DOHH2 (cell line): ENCODE measurements around the gene PLPPR3.
"Not testable (repeated sequence)": the region's sequence is repeated elsewhere in the genome, so short reads cannot be mapped to it uniquely, and the experiment has no call there.

Experiments
- H3F3A ChIP-seq: fragments of 200-600 bp; sonication (generic), shearing (Covaris generic); 2 replicates; pipeline ENCODE4 v1.6.0; 2016; ENCODE audit warnings: antibody characterized with exemption, mild to moderate bottlenecking; ENCODE audit not compliant: control insufficient read depth, insufficient read depth
- H3K27ac ChIP-seq: fragments of 200-600 bp; sonication (generic); 2 replicates; pipeline ENCODE4 v1.5.1; 2014; ENCODE audit warnings: low read depth, mild to moderate bottlenecking, low read length, moderate library complexity
- H3K27me3 ChIP-seq: fragments of 200-600 bp; sonication (generic); 2 replicates; pipeline ENCODE4 v1.6.1; 2014; ENCODE audit warnings: mild to moderate bottlenecking, low read length, mixed read lengths; ENCODE audit not compliant: control insufficient read depth
- H3K36me3 ChIP-seq: fragments of 200-600 bp; sonication (generic); 2 replicates; pipeline ENCODE4 v1.6.1; 2014; ENCODE audit warnings: mild to moderate bottlenecking, low read length, moderate library complexity, mixed read lengths; ENCODE audit not compliant: control insufficient read depth
- H3K4me1 ChIP-seq: fragments of 200-600 bp; sonication (generic); 2 replicates; pipeline ENCODE4 v1.6.1; 2014; ENCODE audit warnings: mild to moderate bottlenecking, low read length, mixed read lengths; ENCODE audit not compliant: control insufficient read depth
- H3K4me2 ChIP-seq: fragments of 200-600 bp; sonication (generic); 2 replicates; pipeline ENCODE4 v1.6.0; 2014; ENCODE audit warnings: mild to moderate bottlenecking, low read length, moderate library complexity
- H3K4me3 ChIP-seq: fragments of 200-600 bp; sonication (generic); 2 replicates; pipeline ENCODE4 v1.5.1; 2014; ENCODE audit warnings: mild to moderate bottlenecking, low read length, mixed read lengths
- H3K79me2 ChIP-seq: fragments of 200-600 bp; sonication (generic); 2 replicates; pipeline ENCODE4 v1.6.1; 2014; ENCODE audit warnings: mild to moderate bottlenecking, low read length, mixed read lengths; ENCODE audit not compliant: control insufficient read depth
- H3K9me2 ChIP-seq: fragments of 200-600 bp; sonication (generic); replicated peaks from 2 replicates; pipeline ENCODE4 v1.6.1; 2014; ENCODE audit warnings: mild to moderate bottlenecking, low read length, mixed read lengths; ENCODE audit not compliant: control insufficient read depth
- H3K9me3 ChIP-seq: fragments of 200-600 bp; sonication (generic); 2 replicates; pipeline ENCODE4 v1.6.1; 2014; ENCODE audit warnings: antibody characterized with exemption, low read length, mixed read lengths; ENCODE audit not compliant: control insufficient read depth, insufficient read depth
- H4K20me1 ChIP-seq: fragments of 200-600 bp; sonication (generic); 2 replicates; pipeline ENCODE4 v1.6.0; 2014; ENCODE audit warnings: low read depth, mild to moderate bottlenecking, antibody characterized with exemption, low read length, moderate library complexity; ENCODE audit not compliant: control insufficient read depth, insufficient read depth
- EZH2phosphoT487 ChIP-seq: fragments of 200-600 bp; sonication (generic); IDR thresholded peaks from 2 replicates; pipeline ENCODE4 v1.6.1; 2017; ENCODE audit warnings: borderline replicate concordance, mild to moderate bottlenecking, antibody characterized with exemption, low read length, moderate library complexity, mixed read lengths
- TF ChIP-seq, protein P1 (sequence below): fragments of 200-600 bp; sonication (generic); IDR thresholded peaks from one replicate; pipeline ENCODE4 v1.5.1; 2014; ENCODE audit warnings: antibody characterized with exemption, mild to moderate bottlenecking, low read depth, low read length; ENCODE audit not compliant: poor library complexity, severe bottlenecking

Gene PLPPR3

DNA sequence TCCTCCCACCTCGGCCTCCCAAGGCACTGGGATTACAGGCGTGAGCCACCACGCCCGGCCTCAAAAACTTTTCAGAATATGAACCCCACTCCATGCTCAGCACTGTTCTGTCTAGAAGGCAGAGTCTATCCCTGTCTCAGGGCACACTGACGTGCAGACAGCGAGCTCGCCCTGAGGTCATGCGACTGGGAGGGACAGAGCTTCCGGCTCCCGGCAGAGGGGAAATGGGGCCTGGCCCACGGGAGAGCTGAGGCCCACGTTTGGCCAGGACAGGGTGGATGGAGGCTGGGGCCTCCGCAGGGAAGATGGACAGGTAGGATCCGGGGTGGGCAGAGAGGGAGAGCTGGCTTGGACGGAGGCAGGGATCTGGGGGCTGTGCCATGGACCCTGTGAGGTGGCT is 3.1 kb upstream of the PLPPR3 start:
- Histone ChIP-seq H3K36me3 (no peaks in the 10 kb centered on the region), H3F3A (no peaks in the 10 kb centered on the region), H3K4me1 (no peaks in the 10 kb centered on the region), H3K79me2 (no peaks in the 10 kb centered on the region), H3K9me2 (no peaks in the 10 kb centered on the region), H3K27ac (no peak overlapping the region), H3K27me3 (no peaks in the 10 kb centered on the region), H3K9me3 (no peaks in the 10 kb centered on the region), H3K4me3 (no peak overlapping the region), H3K4me2 (no peak overlapping the region), H4K20me1 (no peaks in the 10 kb centered on the region)
- no peak for TF ChIP-seq EZH2phosphoT487
- TF ChIP-seq, protein P1, sequence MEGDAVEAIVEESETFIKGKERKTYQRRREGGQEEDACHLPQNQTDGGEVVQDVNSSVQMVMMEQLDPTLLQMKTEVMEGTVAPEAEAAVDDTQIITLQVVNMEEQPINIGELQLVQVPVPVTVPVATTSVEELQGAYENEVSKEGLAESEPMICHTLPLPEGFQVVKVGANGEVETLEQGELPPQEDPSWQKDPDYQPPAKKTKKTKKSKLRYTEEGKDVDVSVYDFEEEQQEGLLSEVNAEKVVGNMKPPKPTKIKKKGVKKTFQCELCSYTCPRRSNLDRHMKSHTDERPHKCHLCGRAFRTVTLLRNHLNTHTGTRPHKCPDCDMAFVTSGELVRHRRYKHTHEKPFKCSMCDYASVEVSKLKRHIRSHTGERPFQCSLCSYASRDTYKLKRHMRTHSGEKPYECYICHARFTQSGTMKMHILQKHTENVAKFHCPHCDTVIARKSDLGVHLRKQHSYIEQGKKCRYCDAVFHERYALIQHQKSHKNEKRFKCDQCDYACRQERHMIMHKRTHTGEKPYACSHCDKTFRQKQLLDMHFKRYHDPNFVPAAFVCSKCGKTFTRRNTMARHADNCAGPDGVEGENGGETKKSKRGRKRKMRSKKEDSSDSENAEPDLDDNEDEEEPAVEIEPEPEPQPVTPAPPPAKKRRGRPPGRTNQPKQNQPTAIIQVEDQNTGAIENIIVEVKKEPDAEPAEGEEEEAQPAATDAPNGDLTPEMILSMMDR: no peak

- Histone ChIP-seq H3K9me2 (no peaks in the 10 kb centered on the region), H3K79me2 (no peaks in the 10 kb centered on the region), H3K4me2 (no peak overlapping the region), H3K27ac (no peak overlapping the region), H3K27me3 (no peaks in the 10 kb centered on the region), H3K36me3 (no peaks in the 10 kb centered on the region), H3K4me1 (no peaks in the 10 kb centered on the region), H3K9me3 (no peaks in the 10 kb centered on the region), H3F3A (0 out of 2 replicates have a peak, but pooled peaks cover 2% of the 10 kb centered on the region), H4K20me1 (no peaks in the 10 kb centered on the region), H3K4me3 (no peak overlapping the region)
- no peak for TF ChIP-seq EZH2phosphoT487
- TF ChIP-seq, protein P1: no peak
Observed at GRCh38 chr19:823565-824121, 1.9 kb upstream of the PLPPR3 start.

- no peak overlapping the region for H3K27ac ChIP-seq
- H3K27me3 ChIP-seq: no peaks in the 10 kb centered on the region
- TF ChIP-seq, protein P1: no peak
- no peak for TF ChIP-seq EZH2phosphoT487
- H3K9me2 ChIP-seq: no peaks in the 10 kb centered on the region
- H3K79me2 ChIP-seq: no peaks in the 10 kb centered on the region
- no peaks in the 10 kb centered on the region for H3K4me1 ChIP-seq
- no peaks in the 10 kb centered on the region for H4K20me1 ChIP-seq
- no peaks in the 10 kb centered on the region for H3K9me3 ChIP-seq
- no peaks in the 10 kb centered on the region for H3K36me3 ChIP-seq
- no peak overlapping the region for H3K4me2 ChIP-seq
- no peak overlapping the region for H3K4me3 ChIP-seq
- 0 out of 2 replicates have a peak, but pooled peaks cover 2% of the 10 kb centered on the region for H3F3A ChIP-seq
Observed at GRCh38 chr19:821231-821824, 427 bp downstream of the PLPPR3 start.

- not testable (repeated sequence) for H3K4me2 ChIP-seq, H3K27me3 ChIP-seq, H3K79me2 ChIP-seq, H4K20me1 ChIP-seq, H3K4me1 ChIP-seq, H3K36me3 ChIP-seq, H3K9me3 ChIP-seq, H3K27ac ChIP-seq, H3K9me2 ChIP-seq, H3K4me3 ChIP-seq, H3F3A ChIP-seq
Observed at GRCh38 chr19:820212-820611, 1.5 kb downstream of the PLPPR3 start.
